ENCODE results near the gene TMEM106B. TPM values are rescaled to one million over a fixed set of nuclear protein-coding genes. Genes with fewer than 3 reads are reported as not detected.

TMEM106B gene
- total and polyA plus RNA-seq, 2 experiments from 2014 or later: 20.1 to 42.8 TPM

DNA sequence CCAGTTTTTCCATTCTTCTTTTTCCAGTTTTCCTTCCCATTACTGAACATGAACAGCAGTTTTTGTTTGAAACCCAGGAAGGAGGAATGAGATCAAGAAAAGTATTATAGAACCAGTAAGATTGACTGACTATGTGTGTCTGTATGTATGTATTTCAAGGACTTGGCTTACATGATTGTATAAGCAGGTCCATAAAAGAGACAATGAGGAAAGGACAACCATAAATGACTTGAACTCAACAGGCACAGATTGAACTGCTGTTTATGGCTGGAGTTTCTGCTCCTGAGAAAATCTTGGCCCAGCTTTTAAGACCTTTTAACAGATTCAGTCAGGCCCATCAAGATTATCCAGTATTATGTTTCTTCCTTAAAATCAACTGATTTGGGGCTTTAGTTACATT is 39.1 kb downstream of the TMEM106B start:
- Mint-ChIP-seq H3K4me1 (no peaks in the 10 kb centered on the region), H3K9me3 (peaks cover 16% of the 10 kb centered on the region; the same call in 2 of the 3 replicates), H3K4me3 (no peak overlapping the region), H3K27me3 (ENCODE audit: insufficient read depth, low read depth, poor library complexity) (no peaks in the 10 kb centered on the region), H3K27ac (no peak overlapping the region), H3K36me3 (ENCODE audit: low read depth) (no peaks in the 10 kb centered on the region)
- H3F3A ChIP-seq (replicated peaks; ENCODE audit: low read depth): no peaks in the 10 kb centered on the region
- no peak for TF ChIP-seq REST (IDR thresholded peaks at IDR 0.05; ENCODE audit: unreplicated experiment)
- no peak for TF ChIP-seq ZNF114 (CRISPR knock-in tag; IDR thresholded peaks at IDR 0.05)
- no peak for TF ChIP-seq ETS1 (IDR thresholded peaks at IDR 0.05)
- TF ChIP-seq, protein P1, sequence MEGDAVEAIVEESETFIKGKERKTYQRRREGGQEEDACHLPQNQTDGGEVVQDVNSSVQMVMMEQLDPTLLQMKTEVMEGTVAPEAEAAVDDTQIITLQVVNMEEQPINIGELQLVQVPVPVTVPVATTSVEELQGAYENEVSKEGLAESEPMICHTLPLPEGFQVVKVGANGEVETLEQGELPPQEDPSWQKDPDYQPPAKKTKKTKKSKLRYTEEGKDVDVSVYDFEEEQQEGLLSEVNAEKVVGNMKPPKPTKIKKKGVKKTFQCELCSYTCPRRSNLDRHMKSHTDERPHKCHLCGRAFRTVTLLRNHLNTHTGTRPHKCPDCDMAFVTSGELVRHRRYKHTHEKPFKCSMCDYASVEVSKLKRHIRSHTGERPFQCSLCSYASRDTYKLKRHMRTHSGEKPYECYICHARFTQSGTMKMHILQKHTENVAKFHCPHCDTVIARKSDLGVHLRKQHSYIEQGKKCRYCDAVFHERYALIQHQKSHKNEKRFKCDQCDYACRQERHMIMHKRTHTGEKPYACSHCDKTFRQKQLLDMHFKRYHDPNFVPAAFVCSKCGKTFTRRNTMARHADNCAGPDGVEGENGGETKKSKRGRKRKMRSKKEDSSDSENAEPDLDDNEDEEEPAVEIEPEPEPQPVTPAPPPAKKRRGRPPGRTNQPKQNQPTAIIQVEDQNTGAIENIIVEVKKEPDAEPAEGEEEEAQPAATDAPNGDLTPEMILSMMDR (conservative IDR thresholded peaks at IDR 0.05; ENCODE audit: low read depth in 2 of 2): no peak
- TF ChIP-seq NANOG (IDR thresholded peaks at IDR 0.05; ENCODE audit: borderline replicate concordance): no peak
- TF ChIP-seq STAT1 (IDR thresholded peaks at IDR 0.05; ENCODE audit: unreplicated experiment): no peak
- no peak overlapping the region for H3K4me2 ChIP-seq
- peak overlapping the region; percentile 67; the same call in 1 of the 2 replicates for H2AFZ ChIP-seq
- no peaks in the 10 kb centered on the region for H3K9me2 ChIP-seq (ENCODE audit: insufficient read depth)
- H3K36me3 ChIP-seq (ENCODE audit: insufficient read depth): no peaks in the 10 kb centered on the region
- ATAC-seq: no peak
- H4K20me1 ChIP-seq (replicated peaks; ENCODE audit: insufficient read depth): no peaks in the 10 kb centered on the region
- H3K27me3 ChIP-seq (ENCODE audit: insufficient read depth): no peaks in the 10 kb centered on the region
- no peaks in the 10 kb centered on the region for H3K4me1 ChIP-seq (ENCODE audit: insufficient read depth)
- no peak for DNase-seq (ENCODE audit: low spot score)
- H3K27ac ChIP-seq (ENCODE audit: low read depth): no peak overlapping the region
- no peak overlapping the region for H3K4me3 ChIP-seq
- no peaks in the 10 kb centered on the region for H3K79me2 ChIP-seq (replicated peaks; ENCODE audit: insufficient read depth)

GRCh38 chr7:12256090-12256489 is 45.0 kb downstream of the TMEM106B start:
- Mint-ChIP-seq H3K4me1 (no peaks in the 10 kb centered on the region), H3K27ac (no peak overlapping the region)
- no peak for DNase-seq (ENCODE audit: low spot score)
- TF ChIP-seq ZNF114 (CRISPR knock-in tag; IDR thresholded peaks at IDR 0.05) (no peak), EZH2phosphoT487 (IDR thresholded peaks at IDR 0.05; ENCODE audit: unreplicated experiment) (no peak), STAT1 (IDR thresholded peaks at IDR 0.05; ENCODE audit: unreplicated experiment) (no peak), POLR2AphosphoS5 (IDR thresholded peaks at IDR 0.05; ENCODE audit: low read depth) (no peak), EZH2 (IDR thresholded peaks at IDR 0.05; ENCODE audit: low read depth, unreplicated experiment) (no peak), CREB1 (CRISPR knock-in tag; IDR thresholded peaks at IDR 0.05; ENCODE audit: low read depth) (no peak)
- TF ChIP-seq, protein P1 (conservative IDR thresholded peaks at IDR 0.05; ENCODE audit: low read depth in 2 of 2): no peak

More at GRCh38 chr7:12256090-12256489, 45.0 kb downstream of the TMEM106B start:
- ATAC-seq: no peak
- H3F3A ChIP-seq (replicated peaks; ENCODE audit: low read depth): no peaks in the 10 kb centered on the region
- Mint-ChIP-seq H3K4me3 (no peak overlapping the region), H3K9me3 (peaks cover 16% of the 10 kb centered on the region; the same call in 2 of the 3 replicates), H3K36me3 (ENCODE audit: low read depth) (no peaks in the 10 kb centered on the region), H3K27me3 (ENCODE audit: insufficient read depth, low read depth, poor library complexity) (no peaks in the 10 kb centered on the region)
- no peak overlapping the region for H3K4me2 ChIP-seq
- no peak overlapping the region for H2AFZ ChIP-seq
- H3K27ac ChIP-seq (ENCODE audit: low read depth): no peak overlapping the region
- no peaks in the 10 kb centered on the region for H4K20me1 ChIP-seq (replicated peaks; ENCODE audit: insufficient read depth)
- no peaks in the 10 kb centered on the region for H3K79me2 ChIP-seq (replicated peaks; ENCODE audit: insufficient read depth)
- H3K4me1 ChIP-seq (ENCODE audit: insufficient read depth): no peaks in the 10 kb centered on the region
- H3K4me3 ChIP-seq: no peak overlapping the region
- H3K36me3 ChIP-seq (ENCODE audit: insufficient read depth): no peaks in the 10 kb centered on the region
- no peaks in the 10 kb centered on the region for H3K27me3 ChIP-seq (ENCODE audit: insufficient read depth)
- H3K9me2 ChIP-seq (ENCODE audit: insufficient read depth): no peaks in the 10 kb centered on the region

All from GM23338 (cell line).